Measurements from ENCODE around the gene HSD17B12.
"Not testable (repeated sequence)": the region's sequence is repeated elsewhere in the genome, so short reads cannot be mapped to it uniquely, and the experiment has no call there.

Gene HSD17B12

DNA sequence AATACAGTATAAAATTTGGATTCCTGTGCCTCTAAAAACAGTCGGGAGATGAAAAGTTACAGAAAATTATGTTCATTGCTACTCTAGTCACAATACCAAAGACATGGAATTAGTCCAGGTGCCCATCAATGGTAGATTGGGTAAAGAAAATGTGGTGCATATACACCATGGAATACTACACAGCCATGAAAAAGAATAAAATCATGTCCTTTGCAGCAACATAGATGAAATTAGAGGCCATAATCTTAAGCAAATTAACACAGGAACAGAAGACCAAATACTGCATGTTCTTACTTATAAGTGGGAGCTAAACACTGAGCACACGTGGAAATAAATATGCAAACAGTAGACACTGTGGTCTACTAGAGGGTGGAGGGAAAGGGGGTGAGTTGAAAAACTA is 67.6 kb downstream of the HSD17B12 start:
- no peaks in the 10 kb centered on the region for H3K27me3 ChIP-seq (replicated peaks)
- TF ChIP-seq, protein P1, sequence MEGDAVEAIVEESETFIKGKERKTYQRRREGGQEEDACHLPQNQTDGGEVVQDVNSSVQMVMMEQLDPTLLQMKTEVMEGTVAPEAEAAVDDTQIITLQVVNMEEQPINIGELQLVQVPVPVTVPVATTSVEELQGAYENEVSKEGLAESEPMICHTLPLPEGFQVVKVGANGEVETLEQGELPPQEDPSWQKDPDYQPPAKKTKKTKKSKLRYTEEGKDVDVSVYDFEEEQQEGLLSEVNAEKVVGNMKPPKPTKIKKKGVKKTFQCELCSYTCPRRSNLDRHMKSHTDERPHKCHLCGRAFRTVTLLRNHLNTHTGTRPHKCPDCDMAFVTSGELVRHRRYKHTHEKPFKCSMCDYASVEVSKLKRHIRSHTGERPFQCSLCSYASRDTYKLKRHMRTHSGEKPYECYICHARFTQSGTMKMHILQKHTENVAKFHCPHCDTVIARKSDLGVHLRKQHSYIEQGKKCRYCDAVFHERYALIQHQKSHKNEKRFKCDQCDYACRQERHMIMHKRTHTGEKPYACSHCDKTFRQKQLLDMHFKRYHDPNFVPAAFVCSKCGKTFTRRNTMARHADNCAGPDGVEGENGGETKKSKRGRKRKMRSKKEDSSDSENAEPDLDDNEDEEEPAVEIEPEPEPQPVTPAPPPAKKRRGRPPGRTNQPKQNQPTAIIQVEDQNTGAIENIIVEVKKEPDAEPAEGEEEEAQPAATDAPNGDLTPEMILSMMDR (IDR thresholded peaks at IDR 0.05; ENCODE audit: low read depth, low read length, missing control alignments), result no peak
- no peak overlapping the region for H3K4me3 ChIP-seq (ENCODE audit: low read depth, low read length)
- in situ Hi-C loops (cut with HindIII; ENCODE audit: low pct_ligation_motif_present, low sequenced_read_pairs), result no loop called here
- no peak overlapping the region for H3K27ac ChIP-seq
- no peaks in the 10 kb centered on the region for H3K36me3 ChIP-seq (replicated peaks)
- DNase-seq, result no peak

DNA sequence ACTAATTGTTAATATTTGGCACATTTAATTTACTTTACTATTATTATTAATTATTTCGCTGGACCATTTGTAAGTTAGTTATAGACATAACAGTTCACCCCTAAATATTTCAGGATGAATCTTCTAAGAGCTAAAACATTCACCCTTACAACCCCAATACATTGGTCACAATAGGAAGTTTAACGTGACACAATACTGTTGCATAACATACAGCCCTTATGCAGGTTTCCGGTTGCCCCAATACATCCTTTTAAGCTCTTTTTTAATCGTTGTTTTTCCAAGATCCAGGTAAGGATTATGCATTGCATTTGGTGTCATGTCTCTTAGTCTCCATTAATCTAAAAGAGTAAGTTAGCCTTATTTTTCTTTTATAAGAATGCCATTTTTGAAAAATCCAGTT is 71.2 kb downstream of the HSD17B12 start:
- no peak overlapping the region for H3K4me3 ChIP-seq (ENCODE audit: low read depth, low read length)
- H3K36me3 ChIP-seq (replicated peaks), result peaks cover 3% of the 10 kb centered on the region
- in situ Hi-C loops (cut with HindIII; ENCODE audit: low pct_ligation_motif_present, low sequenced_read_pairs), result no loop called here
- H3K27me3 ChIP-seq (replicated peaks), result no peaks in the 10 kb centered on the region
- TF ChIP-seq, protein P1 (IDR thresholded peaks at IDR 0.05; ENCODE audit: low read depth, low read length, missing control alignments), result no peak
- no peak for DNase-seq
- H3K27ac ChIP-seq, result no peak overlapping the region

DNA sequence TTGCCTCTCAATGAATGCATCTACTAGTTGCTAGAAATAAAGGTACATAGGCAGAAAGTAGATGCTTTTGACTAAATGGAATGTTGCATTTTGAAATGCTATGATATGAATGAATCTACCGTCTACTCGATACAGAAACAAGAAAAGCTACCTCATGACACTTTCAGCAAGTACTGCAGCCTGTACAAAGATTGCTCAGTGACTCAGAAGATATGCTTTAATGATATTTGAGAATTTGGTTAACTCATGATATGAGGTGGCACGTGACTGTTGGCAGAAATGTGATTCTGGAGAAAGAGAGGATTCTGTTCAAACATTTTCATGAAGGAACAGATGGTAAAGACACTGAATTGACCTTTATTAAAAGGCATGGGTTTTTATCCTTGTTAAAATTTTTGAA is 76.0 kb downstream of the HSD17B12 start:
- H3K4me3 ChIP-seq (ENCODE audit: low read depth, low read length), result no peak overlapping the region
- TF ChIP-seq, protein P1 (IDR thresholded peaks at IDR 0.05; ENCODE audit: low read depth, low read length, missing control alignments), result no peak
- peaks cover 7% of the 10 kb centered on the region for H3K36me3 ChIP-seq (replicated peaks)
- DNase-seq, result peak; percentile 35
- in situ Hi-C loops (cut with HindIII; ENCODE audit: low pct_ligation_motif_present, low sequenced_read_pairs), result no loop called here
- H3K27me3 ChIP-seq (replicated peaks), result no peaks in the 10 kb centered on the region
- H3K27ac ChIP-seq, result peak overlapping the region; percentile 31

DNA sequence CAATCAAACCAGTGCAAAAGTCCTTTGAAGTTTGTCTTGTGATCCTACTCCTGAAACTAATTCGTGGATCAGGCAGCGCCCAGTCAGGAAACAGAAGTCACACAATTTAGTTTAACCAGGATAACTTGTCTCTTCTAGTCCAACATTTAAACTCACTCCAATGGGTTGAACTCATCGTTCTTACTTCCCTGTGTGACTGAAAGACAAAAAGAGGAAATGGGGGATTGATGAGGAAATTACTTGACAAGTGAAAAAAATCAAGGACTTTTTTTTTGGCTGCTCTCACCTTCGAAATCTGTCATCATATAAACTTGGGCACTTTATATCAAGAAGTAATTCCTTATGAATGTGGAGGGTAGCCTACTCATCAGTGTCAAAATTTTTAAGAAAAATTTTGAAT is 78.4 kb downstream of the HSD17B12 start:
- in situ Hi-C loops (cut with HindIII; ENCODE audit: low pct_ligation_motif_present, low sequenced_read_pairs), result no loop called here
- no peak overlapping the region for H3K4me3 ChIP-seq (ENCODE audit: low read depth, low read length)
- peaks cover 7% of the 10 kb centered on the region for H3K36me3 ChIP-seq (replicated peaks)
- TF ChIP-seq, protein P1 (IDR thresholded peaks at IDR 0.05; ENCODE audit: low read depth, low read length, missing control alignments), result no peak
- H3K27me3 ChIP-seq (replicated peaks), result no peaks in the 10 kb centered on the region
- DNase-seq, result no peak
- H3K27ac ChIP-seq, result no peak overlapping the region

DNA sequence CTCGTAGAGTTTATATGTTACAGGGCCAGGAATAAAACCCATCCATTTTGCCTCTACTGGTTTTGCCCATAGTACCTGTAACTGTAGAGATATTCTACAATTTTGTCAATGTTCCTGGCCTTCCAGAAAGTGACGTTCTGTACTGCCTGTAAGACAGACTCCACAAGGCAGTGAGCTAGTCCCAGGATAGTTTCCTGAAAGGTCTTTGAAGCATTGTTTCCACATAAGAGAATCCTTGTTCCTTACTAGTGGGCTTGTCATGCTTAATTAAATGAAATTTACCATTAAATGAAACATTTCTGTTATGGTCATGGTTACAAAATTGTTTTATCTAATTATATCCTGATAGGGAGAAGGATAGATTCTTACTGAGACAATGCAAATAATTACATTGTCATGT is 80.4 kb downstream of the HSD17B12 start:
- H3K27ac ChIP-seq, result no peak overlapping the region
- peaks cover 4% of the 10 kb centered on the region for H3K36me3 ChIP-seq (replicated peaks)
- in situ Hi-C loops (cut with HindIII; ENCODE audit: low pct_ligation_motif_present, low sequenced_read_pairs), result no loop called here
- no peak overlapping the region for H3K4me3 ChIP-seq (ENCODE audit: low read depth, low read length)
- H3K27me3 ChIP-seq (replicated peaks), result no peaks in the 10 kb centered on the region
- no peak for DNase-seq
- TF ChIP-seq, protein P1 (IDR thresholded peaks at IDR 0.05; ENCODE audit: low read depth, low read length, missing control alignments), result no peak

DNA sequence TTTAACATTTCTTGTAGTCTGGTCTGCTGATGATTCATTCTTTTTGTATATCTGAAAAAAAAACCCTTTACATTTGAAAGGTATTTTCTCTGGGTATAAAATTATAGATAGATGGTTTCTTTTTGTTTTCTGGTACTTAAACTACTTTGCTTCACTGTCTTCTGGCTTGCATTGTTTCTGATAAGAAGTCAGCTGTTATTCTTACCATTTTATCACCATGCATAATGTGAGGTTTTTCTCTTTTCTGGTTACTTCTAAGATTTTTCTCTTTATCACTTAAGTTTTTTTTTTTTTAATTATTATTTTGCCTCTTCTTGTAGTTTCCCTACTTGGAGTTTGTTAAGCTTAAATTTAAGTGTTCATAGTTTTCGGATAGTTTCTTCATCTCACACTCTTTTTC is 84.7 kb downstream of the HSD17B12 start:
- Histone ChIP-seq H3K27me3 (replicated peaks) (no peaks in the 10 kb centered on the region), H3K4me3 (ENCODE audit: low read depth, low read length) (no peak overlapping the region), H3K27ac (no peak overlapping the region), H3K36me3 (replicated peaks) (no peaks in the 10 kb centered on the region)
- no peak for DNase-seq
- TF ChIP-seq, protein P1 (IDR thresholded peaks at IDR 0.05; ENCODE audit: low read depth, low read length, missing control alignments), result no peak
- in situ Hi-C loops (cut with HindIII; ENCODE audit: low pct_ligation_motif_present, low sequenced_read_pairs), result no loop called here

DNA sequence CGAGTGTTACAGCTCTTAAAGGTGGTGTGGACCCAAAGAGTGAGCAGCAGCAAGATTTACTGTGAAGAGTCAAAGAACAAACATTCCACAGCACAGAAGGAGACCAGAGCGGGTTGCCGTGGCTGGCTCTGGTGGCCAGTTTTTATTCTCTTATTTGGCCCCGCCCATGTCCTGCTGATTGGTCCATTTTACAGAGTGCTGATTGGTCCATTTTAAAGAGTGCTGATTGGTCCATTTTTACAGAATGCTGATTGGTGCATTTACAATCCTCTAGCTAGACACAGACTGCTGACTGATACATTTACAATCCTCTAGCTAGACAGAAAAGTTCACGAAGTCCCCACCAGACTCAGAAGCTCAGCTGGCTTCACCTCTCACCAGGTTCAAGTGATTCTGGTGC is 88.1 kb downstream of the HSD17B12 start:
- in situ Hi-C loops (cut with HindIII; ENCODE audit: low pct_ligation_motif_present, low sequenced_read_pairs); DNase-seq; H3K27me3 ChIP-seq (replicated peaks); H3K27ac ChIP-seq; H3K4me3 ChIP-seq (ENCODE audit: low read depth, low read length); H3K36me3 ChIP-seq (replicated peaks): not testable (repeated sequence)
